H9 (cell line): ENCODE measurements around the gene UTS2B. TPM values are rescaled to one million over a fixed set of nuclear protein-coding genes. Genes with fewer than 3 reads are reported as not detected.

Source experiments
- DNase-seq: peaks from one replicate; pipeline ENCODE4 v3.0.0-alpha.2; 2017
- H2AFZ ChIP-seq: one replicate; pipeline ENCODE4 v1.6.1; 2013; ENCODE audit warnings: mild to moderate bottlenecking, low read length, control low read depth, moderate library complexity
- H2AK5ac ChIP-seq: 2 replicates; pipeline ENCODE4 v1.6.1; 2013; ENCODE audit warnings: low read length, control low read depth, mixed read lengths; ENCODE audit not compliant: insufficient read length
- H2BK120ac ChIP-seq: one replicate; pipeline ENCODE4 v1.6.1; 2013; ENCODE audit warnings: low read depth, mild to moderate bottlenecking, low read length, control low read depth, inconsistent platforms; ENCODE audit not compliant: poor library complexity, severe bottlenecking
- H2BK12ac ChIP-seq: 2 replicates; pipeline ENCODE4 v1.6.1; 2013; ENCODE audit warnings: low read length, control low read depth, mixed read lengths, low read depth; ENCODE audit not compliant: insufficient read length
- H2BK15ac ChIP-seq: 2 replicates; pipeline ENCODE4 v1.6.1; 2013; ENCODE audit warnings: low read depth, low read length, control low read depth
- H2BK20ac ChIP-seq: one replicate; pipeline ENCODE4 v1.6.1; 2013; ENCODE audit warnings: low read depth, mild to moderate bottlenecking, low read length, control low read depth, inconsistent platforms; ENCODE audit not compliant: poor library complexity, severe bottlenecking
- H2BK5ac ChIP-seq: 2 replicates; pipeline ENCODE4 v1.6.1; 2013; ENCODE audit warnings: low read length, control low read depth, mixed read lengths; ENCODE audit not compliant: insufficient read length
- H3K14ac ChIP-seq: 2 replicates; pipeline ENCODE4 v1.6.1; 2013; ENCODE audit warnings: low read length, control low read depth; ENCODE audit not compliant: insufficient read depth
- H3K18ac ChIP-seq: 2 replicates; pipeline ENCODE4 v1.6.1; 2013; ENCODE audit warnings: low read depth, mild to moderate bottlenecking, mixed read lengths, low read length, control low read depth; ENCODE audit not compliant: insufficient read length
- H3K23ac ChIP-seq: 2 replicates; pipeline ENCODE4 v1.6.1; 2013; ENCODE audit warnings: low read length, control low read depth, mixed read lengths, low read depth; ENCODE audit not compliant: insufficient read length
- H3K23me2 ChIP-seq: 2 replicates; pipeline ENCODE4 v1.6.1; 2013; ENCODE audit warnings: low read depth, mild to moderate bottlenecking, mixed read lengths, low read length, control low read depth; ENCODE audit not compliant: insufficient read length, poor library complexity, severe bottlenecking
- H3K27ac ChIP-seq: 2 replicates; pipeline ENCODE4 v1.5.1; 2013; ENCODE audit warnings: low read length, control low read depth, mixed read lengths, low read depth; ENCODE audit not compliant: insufficient read length
- H3K27me3 ChIP-seq: 2 replicates; pipeline ENCODE4 v1.6.1; 2013; ENCODE audit warnings: low read length, control low read depth, inconsistent platforms; ENCODE audit not compliant: insufficient read depth
- H3K4ac ChIP-seq: 2 replicates; pipeline ENCODE4 v1.6.1; 2013; ENCODE audit warnings: low read depth, mild to moderate bottlenecking, control low read depth, inconsistent platforms, low read length, moderate library complexity
- H3K4me1 ChIP-seq: 2 replicates; pipeline ENCODE4 v1.6.1; 2013; ENCODE audit warnings: low read length, control low read depth, inconsistent platforms; ENCODE audit not compliant: insufficient read depth
- H3K4me2 ChIP-seq: 2 replicates; pipeline ENCODE4 v1.6.1; 2013; ENCODE audit warnings: low read length, control low read depth, mixed read lengths; ENCODE audit not compliant: insufficient read length, insufficient read depth
- H3K56ac ChIP-seq: 2 replicates; pipeline ENCODE4 v1.6.1; 2013; ENCODE audit warnings: low read depth, mild to moderate bottlenecking, mixed read lengths, low read length, control low read depth; ENCODE audit not compliant: insufficient read length
- H3K79me1 ChIP-seq: 2 replicates; pipeline ENCODE4 v1.6.1; 2013; ENCODE audit warnings: low read depth, mild to moderate bottlenecking, moderate library complexity, low read length, control low read depth, inconsistent platforms; ENCODE audit not compliant: insufficient read depth, poor library complexity, severe bottlenecking
- H3K79me2 ChIP-seq: 2 replicates; pipeline ENCODE4 v1.6.1; 2013; ENCODE audit warnings: low read length, control low read depth, inconsistent platforms; ENCODE audit not compliant: insufficient read depth
- H3K9ac ChIP-seq: 2 replicates; pipeline ENCODE4 v1.6.1; 2013; ENCODE audit warnings: low read length, control low read depth, mixed read lengths; ENCODE audit not compliant: insufficient read length; ENCODE audit errors: extremely low read depth
- H3K9me3 ChIP-seq: one replicate; pipeline ENCODE4 v1.6.1; 2013; ENCODE audit warnings: low read depth, low read length, inconsistent platforms; ENCODE audit not compliant: control insufficient read depth
- H3T11ph ChIP-seq: one replicate; pipeline ENCODE4 v1.6.1; 2013; ENCODE audit warnings: mild to moderate bottlenecking, low read length, control low read depth, inconsistent platforms
- H4K20me1 ChIP-seq: one replicate; pipeline ENCODE4 v1.6.1; 2013; ENCODE audit not compliant: control insufficient read depth, insufficient read length, insufficient read depth
- H4K5ac ChIP-seq: 2 replicates; pipeline ENCODE4 v1.6.1; 2013; ENCODE audit warnings: low read depth, mild to moderate bottlenecking, mixed read lengths, low read length, control low read depth; ENCODE audit not compliant: insufficient read length
- H4K8ac ChIP-seq: replicated peaks from 2 replicates; pipeline ENCODE4 v1.6.1; 2013; ENCODE audit warnings: low read length, control low read depth, mixed read lengths, low read depth; ENCODE audit not compliant: insufficient read length
- H4K91ac ChIP-seq: 2 replicates; pipeline ENCODE4 v1.6.1; 2013; ENCODE audit warnings: low read depth, mild to moderate bottlenecking, moderate library complexity, mixed read lengths, low read length, control low read depth; ENCODE audit not compliant: insufficient read length
- H3K27ac Mint-ChIP-seq, 3 experiments: 2 replicates in 2 of 3; 3 replicates in 1 of 3; pipeline ENCODE4 v1.8.0; 2020 to 2021; ENCODE audit warnings: mixed read lengths in 3 of 3, mild to moderate bottlenecking in 1 of 3, moderate library complexity in 1 of 3
- H3K27me3 Mint-ChIP-seq: 2 replicates; pipeline ENCODE4 v1.8.0; 2021; ENCODE audit warnings: low read depth, mild to moderate bottlenecking, moderate library complexity, mixed read lengths
- H3K36me3 Mint-ChIP-seq, 3 experiments: 2 replicates in 2 of 3; 3 replicates in 1 of 3; pipeline ENCODE4 v1.8.0; 2020 to 2021; ENCODE audit warnings: low read depth in 3 of 3, mixed read lengths in 3 of 3; ENCODE audit not compliant: insufficient read depth in 1 of 3
- H3K4me1 Mint-ChIP-seq, 2 experiments: 2 replicates each; pipeline ENCODE4 v1.8.0; 2020; ENCODE audit warnings: mixed read lengths in 2 of 2
- H3K4me3 Mint-ChIP-seq, 2 experiments: 2 replicates in 1 of 2; 3 replicates in 1 of 2; pipeline ENCODE4 v1.8.0; 2020 to 2021; ENCODE audit warnings: mild to moderate bottlenecking in 2 of 2, mixed read lengths in 2 of 2, moderate library complexity in 1 of 2
- H3K9me3 Mint-ChIP-seq, 2 experiments: 2 replicates in 1 of 2; 3 replicates in 1 of 2; pipeline ENCODE4 v1.8.0; 2020; ENCODE audit warnings: mild to moderate bottlenecking in 2 of 2, mixed read lengths in 2 of 2, moderate library complexity in 1 of 2
- WGBS: extraction: QIAGEN DNeasy Blood & Tissue Kit; methylation state at CpG from one replicate; pipeline ENCODE4 v1.1.7; 2013; ENCODE audit warnings: missing lambda C conversion rate, low lambda C conversion rate, mixed read lengths; ENCODE audit not compliant: insufficient read length; ENCODE audit errors: extremely low coverage; 5-methylcytosine and 5-hydroxymethylcytosine counted together
- total RNA-seq: library from RNA; stranded (reverse); gene quantifications from 2 replicates; pipeline ENCODE4 v1.2.1, GENCODE V29; 2021
- TF ChIP-seq, protein P1 (sequence below): fragments of 200-600 bp; sonication (generic); conservative IDR thresholded peaks from 3 replicates; pipeline ENCODE4 v1.8.0; 2021; ENCODE audit warnings: antibody characterized with exemption, mild to moderate bottlenecking

Gene UTS2B
- total RNA-seq, 1 experiment from 2014 or later, result 0.09 TPM

DNA sequence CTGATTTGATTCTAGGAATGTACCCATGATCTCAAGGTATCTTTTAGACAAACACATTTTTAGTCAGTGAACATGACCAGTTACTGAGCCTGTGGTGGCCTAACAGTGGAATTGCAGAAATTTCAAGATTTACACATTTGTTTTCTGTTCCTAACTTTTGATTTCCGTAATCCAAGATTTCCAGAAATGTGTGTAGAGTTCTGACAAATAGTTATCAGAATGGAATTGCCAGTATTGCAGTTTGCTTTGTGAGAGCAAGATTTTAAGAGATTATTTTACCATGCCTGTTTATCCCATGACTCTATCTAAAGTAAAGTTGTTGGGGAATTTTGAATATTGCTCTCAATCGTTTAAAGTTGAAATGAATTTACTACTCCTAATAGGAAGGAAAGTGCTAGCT, 11.7 kb upstream of the UTS2B start:
- whole genome bisulfite sequencing, result no CpG with 5 or more reads among the region's 2 CpGs
- H3K27me3 Mint-ChIP-seq, result no peaks in the 10 kb centered on the region
- Histone ChIP-seq H2BK15ac (no peak overlapping the region), H2AK5ac (no peak overlapping the region), H3K4me2 (no peak overlapping the region), H3K4me1 (no peaks in the 10 kb centered on the region), H2BK20ac (no peak overlapping the region), H3K23ac (no peak overlapping the region), H3K56ac (no peak overlapping the region), H4K5ac (no peak overlapping the region), H3K27me3 (no peaks in the 10 kb centered on the region), H3K23me2 (no peaks in the 10 kb centered on the region), H2BK120ac (no peak overlapping the region), H3K18ac (no peak overlapping the region), H3K79me1 (no peaks in the 10 kb centered on the region), H2AFZ (no peak overlapping the region), H3T11ph (no peak overlapping the region), H3K79me2 (no peaks in the 10 kb centered on the region), H4K20me1 (no peaks in the 10 kb centered on the region), H2BK12ac (no peak overlapping the region), H3K14ac (no peak overlapping the region), H3K9me3 (no peaks in the 10 kb centered on the region), H3K27ac (no peak overlapping the region), H3K9ac (no peak overlapping the region), H3K4ac (no peak overlapping the region), H4K91ac (no peak overlapping the region), H2BK5ac (no peak overlapping the region), H4K8ac (no peak overlapping the region)
- no peaks in the 10 kb centered on the region for H3K9me3 Mint-ChIP-seq
- no peak overlapping the region for H3K4me3 Mint-ChIP-seq
- no peak for DNase-seq
- no peak overlapping the region; a peak in 1 of 7 replicates for H3K27ac Mint-ChIP-seq
- TF ChIP-seq, protein P1, sequence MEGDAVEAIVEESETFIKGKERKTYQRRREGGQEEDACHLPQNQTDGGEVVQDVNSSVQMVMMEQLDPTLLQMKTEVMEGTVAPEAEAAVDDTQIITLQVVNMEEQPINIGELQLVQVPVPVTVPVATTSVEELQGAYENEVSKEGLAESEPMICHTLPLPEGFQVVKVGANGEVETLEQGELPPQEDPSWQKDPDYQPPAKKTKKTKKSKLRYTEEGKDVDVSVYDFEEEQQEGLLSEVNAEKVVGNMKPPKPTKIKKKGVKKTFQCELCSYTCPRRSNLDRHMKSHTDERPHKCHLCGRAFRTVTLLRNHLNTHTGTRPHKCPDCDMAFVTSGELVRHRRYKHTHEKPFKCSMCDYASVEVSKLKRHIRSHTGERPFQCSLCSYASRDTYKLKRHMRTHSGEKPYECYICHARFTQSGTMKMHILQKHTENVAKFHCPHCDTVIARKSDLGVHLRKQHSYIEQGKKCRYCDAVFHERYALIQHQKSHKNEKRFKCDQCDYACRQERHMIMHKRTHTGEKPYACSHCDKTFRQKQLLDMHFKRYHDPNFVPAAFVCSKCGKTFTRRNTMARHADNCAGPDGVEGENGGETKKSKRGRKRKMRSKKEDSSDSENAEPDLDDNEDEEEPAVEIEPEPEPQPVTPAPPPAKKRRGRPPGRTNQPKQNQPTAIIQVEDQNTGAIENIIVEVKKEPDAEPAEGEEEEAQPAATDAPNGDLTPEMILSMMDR, result no peak
- H3K4me1 Mint-ChIP-seq, result peaks cover 2 to 10% of the 10 kb centered on the region in 2 experiments
- no peaks in the 10 kb centered on the region for H3K36me3 Mint-ChIP-seq
